GM10248 (cell line): ENCODE measurements around the gene NDUFV1.
"Not testable (repeated sequence)": the region's sequence is repeated elsewhere in the genome, so short reads cannot be mapped to it uniquely, and the experiment has no call there.

Experiments
- CTCF ChIA-PET: fragments of 300-600 bp; sonication (Branson Sonifier 250); formaldehyde crosslinking; extraction: SDS; loops from one replicate; lab custom pipeline; 2021; ENCODE audit warnings: antibody characterized with exemption; lab: Yijun Ruan, JAX
- POLR2A ChIA-PET: fragments of 350-650 bp; sonication (Branson Sonifier 250); formaldehyde crosslinking; extraction: SDS; loops from one replicate; lab custom pipeline; 2020; ENCODE audit warnings: antibody characterized with exemption; lab: Yijun Ruan, JAX
- DNase-seq: peaks from one replicate; pipeline ENCODE4 v3.0.0; 2012; ENCODE audit errors: extremely low spot score
- CTCF ChIP-seq: IDR thresholded peaks from 2 replicates; pipeline ENCODE4 v1.5.1; 2012; ENCODE audit warnings: mild to moderate bottlenecking, low read depth; ENCODE audit errors: extremely low read depth, missing control alignments, control extremely low read depth

Gene NDUFV1

GRCh38 chr11:67636962-67637361 lies 30.2 kb downstream of the NDUFV1 start:
- CTCF ChIA-PET = interaction anchor here (6.3 kb wide), 1 partner anchor 10 kb away, joined by 49 read pairs; no protein-coding TSS in a partner anchor
- POLR2A ChIA-PET = no interaction called here
- TF ChIP-seq CTCF = no peak
- no peak for DNase-seq

GRCh38 chr11:67637441-67637840 lies 30.7 kb downstream of the NDUFV1 start:
- POLR2A ChIA-PET, DNase-seq: not testable (repeated sequence)
- CTCF ChIA-PET = interaction anchor here (3.4 to 6.3 kb wide), 2 partner anchors 8 to 9 kb away, joined by 31 to 49 read pairs; partner anchors contain the start of gene NUDT8

- no peak for DNase-seq
- CTCF ChIA-PET = interaction anchor here (1.6 to 6.3 kb wide), 6 partner anchors 8 to 23 kb away, joined by 3 to 49 read pairs (median 7); partner anchors contain the start of gene NUDT8
- POLR2A ChIA-PET = no interaction called here
- TF ChIP-seq CTCF = no peak
These were observed 32.0 kb downstream of the NDUFV1 start for GRCh38 chr11:67638535-67639437.

GRCh38 chr11:67639438-67639859 lies 32.7 kb downstream of the NDUFV1 start, which contains the start of gene TBX10:
TSS of gene TBX10 (minus strand) at chr11:67639763. CDS start at chr11:67639472, 291 bp downstream.
- ChIA-PET CTCF (interaction anchor here (1.6 to 6.3 kb wide), 6 partner anchors 7 to 23 kb away, joined by 3 to 49 read pairs (median 7); partner anchors contain the start of gene NUDT8), POLR2A (no interaction called here)
- no peak for TF ChIP-seq CTCF
- no peak for DNase-seq

GRCh38 chr11:67640021-67640757 lies 33.5 kb downstream of the NDUFV1 start:
- CTCF ChIA-PET = interaction anchor here (1.1 to 3.4 kb wide), 3 partner anchors 11 to 24 kb away, joined by 3 to 31 read pairs (median 3); partner anchors contain the start of gene NUDT8
- TF ChIP-seq CTCF = peak; percentile 81
- POLR2A ChIA-PET = no interaction called here
- DNase-seq = peak; percentile 80

GRCh38 chr11:67640758-67641337 lies 34.1 kb downstream of the NDUFV1 start:
- ChIA-PET POLR2A (no interaction called here), CTCF (interaction anchor here (1.1 to 3.4 kb wide), 2 partner anchors 11 to 19 kb away, joined by 3 to 31 read pairs; partner anchors contain the start of gene NUDT8)
- no peak for DNase-seq
- TF ChIP-seq CTCF = no peak
